HG02973 (cell line): Measurements from ENCODE around the gene TOR1A.
"Not testable (repeated sequence)": the region's sequence is repeated elsewhere in the genome, so short reads cannot be mapped to it uniquely, and the experiment has no call there.

ENCODE experiments used
- ATAC-seq: cut with Tn5 transposase; IDR thresholded peaks from one replicate; pipeline ENCODE4 v1.9.1; 2021; ENCODE audit warnings: moderate library complexity; ENCODE audit not compliant: unreplicated experiment

Gene TOR1A

DNA sequence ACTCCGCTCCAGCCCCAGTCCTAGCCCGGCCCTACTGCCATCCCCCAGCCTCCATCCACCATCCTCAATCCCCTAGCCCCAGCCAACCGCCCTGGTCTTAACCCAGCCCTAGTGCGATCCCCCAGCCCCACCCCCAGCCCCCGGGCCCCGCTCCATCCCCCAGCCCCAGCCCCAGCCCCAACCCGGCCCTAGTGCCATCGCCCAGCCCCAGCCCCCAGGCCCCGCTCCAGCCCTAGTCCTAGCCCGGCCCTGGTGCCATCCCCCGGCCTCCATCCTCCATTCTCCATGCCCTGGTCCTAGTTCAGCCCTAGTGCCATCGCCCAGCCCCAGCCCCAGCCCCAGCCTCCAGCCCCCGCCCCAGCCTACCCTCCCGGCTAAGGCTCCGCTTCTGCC, 398 bp downstream of the TOR1A start:
- ATAC-seq, result peak; percentile 7

DNA sequence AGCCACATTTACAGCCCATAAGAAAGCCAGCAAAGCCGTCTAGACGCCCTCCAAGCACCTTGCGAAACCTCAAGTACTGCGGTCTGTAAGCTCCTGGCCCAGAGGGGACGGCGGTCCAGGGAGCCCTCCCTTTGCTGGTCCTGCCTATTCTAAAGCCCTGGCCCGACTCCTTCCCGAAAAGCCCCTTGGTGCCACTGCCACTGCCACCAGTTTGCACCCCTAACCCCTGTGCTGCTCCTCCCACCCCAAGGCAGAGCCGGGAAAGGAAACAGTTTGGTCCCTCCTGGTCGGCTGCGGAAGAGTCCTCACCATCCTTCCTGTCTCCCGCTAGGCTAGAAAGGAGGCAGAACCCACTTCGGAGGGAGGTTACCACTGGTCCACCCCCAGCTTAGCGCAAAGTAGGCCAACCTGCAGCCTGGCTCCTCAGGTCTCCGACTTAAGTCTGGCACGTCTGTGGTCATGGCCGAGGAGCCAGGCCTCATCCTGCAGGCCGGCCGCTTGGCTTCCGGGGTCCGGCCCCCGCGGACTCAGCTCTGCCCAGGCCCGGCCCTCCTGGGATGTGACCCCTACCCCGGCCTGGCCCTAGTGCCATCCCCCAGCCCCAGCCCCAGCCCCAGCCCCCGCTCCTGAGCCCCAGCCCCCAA, 916 bp downstream of the TOR1A start:
- no peak for ATAC-seq

DNA sequence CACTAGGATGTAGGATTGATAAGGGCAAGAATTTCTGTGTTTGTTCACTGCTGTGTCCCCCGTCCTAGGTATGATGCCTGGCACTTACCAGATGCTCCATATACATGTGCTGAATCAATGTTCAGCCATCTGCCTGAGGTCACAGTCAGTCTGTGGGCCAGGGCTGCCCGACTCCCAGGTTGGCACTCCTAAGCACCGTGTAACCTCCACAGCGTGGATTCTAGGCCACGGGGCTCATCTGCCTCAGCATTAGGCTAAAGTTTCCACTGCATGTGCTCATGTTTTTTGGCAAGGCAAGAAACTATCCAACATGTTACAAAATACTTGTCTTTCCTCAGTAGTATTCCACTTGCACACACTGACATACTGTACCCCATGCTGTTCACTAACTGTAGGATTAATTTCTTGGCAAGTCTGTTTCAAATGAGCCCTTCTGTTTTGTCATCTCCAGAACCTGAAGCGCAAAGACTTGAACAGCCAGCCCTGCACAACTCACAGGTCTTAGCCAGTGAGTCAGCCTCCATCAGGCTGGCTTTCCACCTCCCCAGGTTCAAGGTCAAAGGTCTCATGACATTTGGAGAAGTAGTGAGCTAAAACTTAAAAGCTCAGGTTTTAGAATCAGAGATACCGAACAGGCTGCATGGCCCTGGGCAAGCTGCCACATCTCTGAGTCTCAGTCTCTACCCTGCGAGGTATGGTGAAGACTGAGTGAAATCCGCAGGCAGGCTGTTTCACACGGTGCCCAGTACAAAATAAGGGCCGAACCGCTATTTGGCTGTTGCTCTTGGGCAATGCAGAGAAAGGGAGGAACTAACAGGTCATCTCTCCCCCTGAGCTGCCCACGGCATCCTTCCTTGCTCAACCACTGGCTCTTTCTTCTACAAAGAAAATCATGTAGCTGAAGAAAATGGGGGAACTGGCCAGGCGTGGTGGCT, 7.2 kb downstream of the TOR1A start:
- no peak for ATAC-seq

DNA sequence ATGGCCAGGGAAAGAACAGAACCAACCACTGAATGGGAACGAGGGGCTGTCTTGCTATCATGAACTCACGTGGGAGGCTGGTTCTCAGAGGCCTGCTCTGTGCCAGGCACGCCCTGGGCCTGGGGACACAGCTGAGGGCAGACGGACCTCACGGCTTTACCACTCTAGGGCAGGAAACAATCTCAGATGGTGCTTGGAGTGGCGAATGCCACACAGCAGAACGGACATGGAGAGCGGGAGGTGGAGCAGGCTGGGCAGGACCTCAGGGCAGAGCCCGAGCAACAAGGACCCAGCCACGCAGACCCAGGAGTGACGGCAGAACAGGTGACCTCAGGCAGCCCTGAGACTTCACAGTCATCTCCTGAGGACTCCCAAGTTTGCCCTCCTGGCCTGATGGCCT, 8.7 kb downstream of the TOR1A start:
- no peak for ATAC-seq

DNA sequence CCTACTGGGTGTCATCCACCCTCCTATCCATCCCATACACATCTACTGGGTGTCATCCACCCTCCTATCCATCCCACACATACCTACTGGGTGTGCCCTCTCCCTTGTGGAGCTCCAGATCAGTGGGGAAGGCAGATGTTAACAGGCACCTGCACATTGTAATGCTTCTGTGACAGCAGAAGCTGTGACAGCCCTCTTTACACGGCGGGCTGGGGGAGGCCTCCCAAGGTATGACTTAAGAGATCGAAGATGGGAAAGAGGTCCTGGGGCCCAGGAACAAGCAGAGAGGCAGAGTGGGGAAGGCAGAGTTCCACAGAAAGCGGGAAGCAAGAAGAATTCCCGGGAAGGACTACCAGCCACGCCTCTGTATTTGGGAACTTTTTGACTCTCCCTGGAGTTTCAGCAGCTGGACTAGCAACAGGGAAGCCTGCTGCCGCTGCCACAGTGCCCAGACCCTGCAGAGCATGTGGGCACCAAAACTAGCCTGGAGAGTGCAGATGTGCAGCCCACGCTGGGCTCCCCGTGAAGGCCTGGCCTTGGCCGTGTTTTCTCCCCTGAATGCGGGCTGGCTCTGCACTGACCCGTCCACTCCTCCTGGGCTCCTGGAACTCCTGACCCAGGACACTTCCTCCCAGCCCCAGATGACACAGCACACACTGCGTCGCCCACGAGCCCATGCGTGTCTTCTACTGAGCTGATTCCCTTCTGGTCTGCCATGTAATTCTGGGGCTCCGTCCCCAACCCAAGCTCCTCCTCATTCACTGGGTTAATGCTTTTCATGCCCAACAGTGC, 9.3 kb downstream of the TOR1A start:
- ATAC-seq, result no peak

DNA sequence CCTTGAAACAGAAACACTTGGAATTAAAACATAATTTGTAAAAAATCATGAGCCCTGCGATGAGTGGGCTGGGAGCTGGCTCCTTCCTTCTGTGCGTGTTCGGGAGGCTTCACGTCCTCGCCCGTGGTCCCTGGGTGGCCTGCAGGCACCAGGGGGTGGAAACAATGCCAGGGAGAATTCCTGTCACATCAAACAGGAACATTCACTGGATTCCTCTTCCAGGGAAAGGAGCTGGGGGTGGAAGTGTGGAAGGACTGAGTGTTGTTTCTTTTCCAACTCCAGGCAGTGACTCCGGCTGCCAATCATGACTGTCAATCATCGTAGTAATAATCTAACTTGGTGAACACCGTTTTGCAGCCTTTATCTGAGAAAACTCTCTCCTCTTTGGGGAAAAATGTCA, 10.3 kb downstream of the TOR1A start:
- ATAC-seq, result no peak

DNA sequence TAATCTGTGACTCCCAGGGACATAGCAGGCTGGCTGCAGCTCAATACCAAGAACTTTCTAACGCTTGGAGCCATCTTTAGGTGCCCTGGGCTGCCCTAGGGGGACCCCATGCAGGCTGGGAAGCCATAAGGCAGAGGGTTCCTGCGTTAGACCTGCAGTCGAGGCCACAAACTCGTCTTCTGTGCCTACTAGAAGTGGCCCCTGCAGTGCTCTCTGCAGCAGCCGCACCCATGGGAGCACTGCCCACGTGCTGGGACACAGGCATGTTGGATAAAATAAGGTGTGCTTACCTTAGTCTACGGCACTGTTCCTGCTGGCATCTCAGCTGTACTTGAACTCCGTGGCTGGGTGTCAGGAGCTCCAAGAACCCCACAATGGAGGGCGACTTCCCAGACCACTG, 11.6 kb downstream of the TOR1A start:
- no peak for ATAC-seq

DNA sequence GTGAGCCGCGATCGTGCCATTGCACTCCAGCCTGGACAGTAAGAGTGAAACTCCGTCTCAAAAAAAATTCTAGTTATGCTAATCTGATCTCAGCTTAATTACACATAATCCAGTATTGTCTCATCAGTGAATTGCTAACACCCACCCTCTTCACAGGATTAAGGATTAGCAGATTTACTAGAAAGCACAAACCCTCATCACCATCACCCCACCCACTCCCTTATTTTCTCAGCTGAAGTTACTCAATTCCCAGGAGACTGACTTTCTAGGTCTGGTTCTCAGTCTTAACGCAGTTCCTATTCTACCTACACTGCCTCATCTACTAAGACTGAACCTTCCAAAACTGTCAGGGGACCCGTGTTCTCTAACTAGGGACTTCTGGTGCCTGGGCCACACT, 12.0 kb downstream of the TOR1A start:
- no peak for ATAC-seq

DNA sequence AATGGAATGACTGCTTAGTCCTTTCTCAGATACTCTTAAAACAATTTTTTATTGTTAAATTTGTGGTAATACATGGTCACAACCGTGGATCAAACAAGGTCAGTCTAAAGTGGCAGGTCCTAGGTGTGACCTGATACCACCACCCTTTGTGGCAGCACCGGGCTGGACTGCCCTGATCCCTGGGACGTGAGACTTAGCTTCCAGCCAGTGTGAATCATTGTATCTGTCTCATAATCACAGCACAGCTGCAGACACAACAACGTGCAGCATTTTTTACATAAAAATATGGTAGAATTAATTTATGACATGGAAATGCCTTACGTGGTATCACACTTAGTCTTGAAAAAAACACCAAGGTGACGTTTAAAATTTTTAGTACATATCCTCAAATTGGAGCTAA, 13.1 kb downstream of the TOR1A start:
- ATAC-seq, result no peak

DNA sequence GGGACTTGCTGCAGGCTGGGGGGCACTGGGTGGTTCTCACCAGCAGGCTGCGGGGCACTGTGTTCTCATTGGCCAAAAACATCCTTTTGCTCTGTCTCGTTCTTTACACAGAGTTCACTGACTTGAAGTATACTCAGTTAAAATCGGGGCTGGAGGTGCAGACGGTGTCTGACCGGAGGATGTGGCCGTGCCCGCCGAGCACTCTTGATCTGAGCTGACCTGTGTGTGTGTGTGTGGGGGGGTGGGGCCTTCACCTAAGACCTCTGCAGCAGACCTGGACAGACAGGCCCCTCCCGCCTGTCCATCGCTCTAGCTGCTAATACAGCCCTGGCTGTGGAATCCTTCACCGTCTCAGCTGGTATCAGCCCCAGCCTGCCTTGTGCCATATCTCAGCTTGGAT, 13.8 kb downstream of the TOR1A start:
- ATAC-seq, result no peak

DNA sequence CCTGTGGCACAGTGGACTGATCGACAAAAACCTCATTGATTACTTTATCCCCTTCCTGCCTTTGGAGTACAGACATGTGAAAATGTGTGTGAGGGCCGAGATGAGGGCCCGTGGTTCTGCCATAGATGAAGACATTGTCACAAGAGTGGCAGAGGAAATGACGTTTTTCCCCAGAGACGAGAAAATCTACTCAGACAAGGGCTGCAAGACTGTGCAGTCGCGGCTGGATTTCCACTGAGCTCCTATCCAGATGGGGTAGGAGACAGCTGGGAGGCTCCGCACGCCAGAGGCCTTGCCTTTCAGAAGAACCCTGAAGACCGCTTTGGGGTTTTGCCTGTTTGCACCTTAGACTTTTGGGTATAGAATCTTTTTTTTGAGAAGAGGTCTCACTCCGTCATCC, 14.6 kb downstream of the TOR1A start:
- ATAC-seq, result no peak

DNA sequence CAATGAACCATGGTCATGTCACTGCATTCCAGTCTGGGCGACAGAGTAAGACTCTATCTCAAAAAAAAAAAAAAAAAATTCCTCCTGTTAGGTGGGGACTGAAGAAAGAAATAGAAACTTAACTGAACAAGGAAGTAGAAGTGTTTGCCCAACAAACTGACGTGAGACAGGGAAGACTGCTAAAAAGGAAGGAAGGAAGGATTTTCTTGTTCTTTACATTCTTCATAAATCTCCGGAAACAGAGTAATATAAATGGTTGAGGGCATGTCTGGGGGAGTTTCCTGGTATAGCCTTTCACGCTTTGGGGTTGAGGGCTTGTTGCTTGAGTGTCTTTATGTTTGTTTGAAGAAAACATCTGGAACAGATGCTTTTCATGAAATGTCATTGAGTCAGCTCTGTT, 17.9 kb downstream of the TOR1A start:
- no peak for ATAC-seq

DNA sequence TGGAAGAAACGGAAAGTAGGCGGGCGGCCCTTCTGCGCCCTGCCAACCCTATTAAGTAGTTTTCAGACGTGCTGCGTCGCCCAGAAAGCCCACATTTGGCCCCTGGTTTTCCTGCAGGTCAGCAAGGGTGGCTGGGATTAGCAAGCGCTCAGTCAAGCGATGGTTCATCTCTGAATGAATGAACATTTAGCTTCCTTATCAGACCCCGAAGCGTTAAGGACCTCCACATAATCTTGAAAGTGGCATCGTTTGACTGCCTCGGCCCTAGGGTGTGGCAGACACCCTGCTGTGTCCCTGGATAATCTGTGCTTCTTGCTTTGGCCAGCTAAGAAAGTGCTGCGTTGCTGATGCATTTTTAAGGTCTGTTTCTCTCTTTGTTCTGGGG, 20.3 kb downstream of the TOR1A start:
- ATAC-seq, result peak; percentile 7

DNA sequence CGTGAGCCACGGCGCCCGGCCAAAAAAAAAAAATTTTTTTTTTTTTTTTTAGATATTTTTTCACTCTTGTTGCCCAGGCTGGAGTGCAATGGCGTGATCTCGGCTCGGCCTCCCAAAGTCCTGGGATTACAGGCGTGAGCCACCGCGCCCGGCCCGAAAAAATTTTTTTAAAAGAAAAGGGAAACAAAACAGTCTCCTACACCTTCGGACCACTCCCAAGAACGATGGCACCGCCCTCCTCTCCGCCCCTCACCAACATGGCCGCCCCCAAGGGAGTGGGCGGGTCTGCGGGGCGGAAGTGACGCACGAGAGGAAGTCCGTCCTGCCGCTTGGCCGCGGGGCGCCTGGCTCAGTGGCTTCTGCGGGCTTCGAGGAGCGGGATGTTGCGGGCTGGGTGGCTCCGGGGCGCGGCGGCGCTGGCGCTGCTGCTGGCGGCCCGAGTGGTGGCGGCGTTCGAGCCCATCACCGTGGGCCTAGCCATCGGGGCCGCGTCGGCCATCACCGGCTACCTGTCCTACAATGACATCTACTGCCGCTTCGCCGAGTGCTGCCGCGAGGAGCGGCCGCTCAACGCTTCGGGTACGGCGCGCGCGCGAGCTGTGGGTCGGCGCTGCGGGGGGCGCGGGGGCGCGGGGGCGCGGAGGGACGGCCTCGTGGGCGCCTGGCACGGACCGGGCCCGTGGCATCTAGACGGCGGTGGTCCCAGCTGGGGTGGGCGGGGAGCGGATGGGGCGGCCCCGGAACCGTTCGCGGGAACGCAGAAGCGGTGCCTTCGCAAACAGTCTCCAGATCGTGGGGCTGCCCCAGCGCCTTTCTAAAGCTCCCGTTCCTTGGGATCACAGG, 20.9 kb downstream of the TOR1A start, which contains the start of gene TOR1B:
TSS of gene TOR1B (plus strand) at position 352 of the 843 bp plus-strand sequence. CDS start at position 381, 29 bp downstream.
- ATAC-seq, result peak; percentile 81

DNA sequence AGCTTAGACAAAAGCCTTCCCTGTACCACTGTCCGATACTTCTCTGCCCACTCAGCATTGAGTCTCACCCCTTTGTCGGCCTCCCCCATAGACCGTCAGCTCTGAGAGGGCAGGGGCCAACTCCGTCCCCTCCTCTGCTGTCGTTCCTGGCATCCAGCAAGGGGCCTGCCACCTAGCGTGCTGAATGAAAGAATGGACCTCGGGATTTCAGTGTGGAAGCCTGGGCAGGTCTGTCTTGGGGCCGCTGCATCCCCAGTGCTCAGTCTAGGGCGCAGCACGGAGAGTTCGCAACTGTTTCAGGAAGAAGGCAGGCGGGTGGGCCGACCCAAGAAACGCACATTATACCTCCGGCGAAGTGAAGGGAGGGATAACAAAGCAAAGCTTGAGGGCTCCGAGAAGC, 22.4 kb downstream of the TOR1A start:
- ATAC-seq, result no peak

DNA sequence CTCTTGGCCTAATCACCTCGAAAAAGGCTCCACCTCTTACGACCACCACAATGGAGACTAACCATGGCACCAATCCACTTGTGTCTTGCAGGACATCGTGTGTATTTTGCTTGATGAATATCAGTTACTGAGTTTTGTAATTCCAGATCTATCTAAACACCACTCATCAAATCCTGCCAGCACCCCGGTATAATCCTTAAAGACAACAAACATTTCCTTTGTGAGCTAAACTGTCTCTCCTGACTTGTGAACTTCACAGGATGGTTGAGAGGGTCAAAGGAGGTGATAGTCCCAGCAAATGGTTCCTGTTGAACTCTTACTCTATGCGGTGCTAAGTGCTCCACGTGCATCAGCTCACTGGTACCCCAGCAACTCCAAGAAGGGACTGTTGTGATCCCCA, 25.0 kb downstream of the TOR1A start:
- no peak for ATAC-seq

DNA sequence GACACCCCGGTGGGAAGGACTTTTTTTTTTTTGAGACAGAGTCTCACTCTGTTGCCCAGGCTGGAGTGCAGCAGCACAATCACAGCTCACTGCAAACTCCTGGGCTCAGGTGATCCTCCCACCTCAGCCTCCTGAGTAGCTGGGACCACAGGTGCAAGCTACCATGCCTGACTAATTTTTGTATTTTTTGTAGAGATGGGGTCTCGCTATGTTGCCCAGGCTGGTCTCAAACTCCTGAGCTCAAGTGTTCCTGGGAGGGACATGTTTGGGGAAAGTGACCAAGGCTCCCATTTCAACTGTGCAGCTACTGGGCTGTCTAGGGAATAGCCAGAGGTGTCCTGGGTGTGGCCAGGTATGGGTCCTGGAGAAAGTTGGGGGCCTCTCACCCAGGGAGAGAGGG, 27.9 kb downstream of the TOR1A start:
- not testable (repeated sequence) for ATAC-seq

DNA sequence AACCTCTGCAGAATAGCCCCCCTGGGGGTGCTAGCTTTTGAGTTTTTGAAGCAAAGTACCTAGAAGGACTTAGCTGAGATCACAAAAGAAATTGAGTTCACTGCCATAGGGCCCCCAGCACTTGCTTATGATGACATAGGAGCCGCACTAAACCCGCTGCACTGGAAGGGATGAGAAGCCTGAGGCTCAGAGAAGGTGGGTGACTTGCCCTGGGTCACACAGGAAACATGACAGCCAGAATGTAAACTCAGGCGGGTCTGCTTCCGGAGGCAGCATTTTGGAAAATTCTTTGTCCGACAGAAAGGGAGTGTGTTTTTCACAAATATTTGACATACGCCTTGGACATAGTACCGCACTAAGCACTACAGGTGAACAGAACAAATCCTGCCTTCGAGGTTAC, 29.4 kb downstream of the TOR1A start:
- no peak for ATAC-seq

DNA sequence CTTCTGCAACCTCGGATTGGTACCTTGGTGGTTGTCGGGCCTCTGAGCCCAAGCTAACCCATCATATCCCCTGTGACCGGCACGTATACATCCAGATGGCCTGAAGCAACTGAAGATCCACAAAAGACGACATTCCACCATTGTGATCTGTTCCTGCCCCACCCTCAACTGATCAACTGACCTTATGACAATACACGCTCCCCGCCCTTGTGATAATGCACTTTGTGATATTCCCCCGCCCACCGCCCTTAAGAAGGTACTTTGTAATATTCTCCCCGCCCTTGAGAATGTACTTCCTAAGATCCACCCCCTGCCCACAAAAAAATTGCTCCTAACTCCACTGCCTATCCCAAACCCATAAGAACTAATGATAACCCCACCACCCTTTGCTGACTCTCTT, 37.5 kb downstream of the TOR1A start:
- ATAC-seq, result no peak

DNA sequence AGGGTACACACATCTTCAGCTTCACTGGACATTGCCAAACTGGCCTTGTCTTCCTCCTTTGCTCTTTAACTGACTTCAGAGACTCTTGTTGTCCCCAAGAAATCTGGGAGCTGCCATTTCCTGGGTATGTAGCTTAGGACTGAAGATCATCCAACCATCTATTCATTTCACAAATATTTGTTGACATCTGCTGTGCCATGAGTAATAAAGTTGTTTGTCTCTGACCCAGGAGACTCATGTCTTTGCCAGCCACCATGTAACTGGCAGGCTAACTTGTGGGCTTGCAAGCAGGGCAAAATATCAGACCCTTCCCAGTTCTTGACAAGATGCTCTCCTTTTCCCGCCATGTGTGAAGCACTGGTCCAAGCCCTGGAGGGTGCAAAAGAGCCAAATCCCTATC, 38.1 kb downstream of the TOR1A start:
- ATAC-seq, result no peak

DNA sequence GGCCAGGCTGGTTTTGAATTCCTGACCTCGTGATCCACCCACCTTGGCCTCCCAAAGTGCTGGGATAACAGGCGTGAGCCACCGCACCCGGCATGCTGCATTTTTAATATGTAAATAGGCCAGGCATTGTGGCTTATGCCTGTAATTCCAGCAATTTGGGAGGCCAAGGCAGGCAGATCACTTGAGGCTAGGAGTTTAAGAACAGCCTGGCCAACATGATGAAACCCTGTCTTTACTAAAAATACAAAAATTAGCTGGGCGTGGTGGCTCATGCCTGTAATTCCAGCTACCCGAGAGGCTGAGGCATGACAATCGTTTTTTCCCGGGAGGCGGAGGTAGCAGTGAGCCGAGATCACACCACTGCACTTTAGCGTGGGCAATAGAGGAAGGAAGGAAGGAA, 39.0 kb downstream of the TOR1A start:
- not testable (repeated sequence) for ATAC-seq
